CD4-positive, alpha-beta T cell treated with Interleukin-6 at 100 ng/mL for 8 hours (primary cell): ENCODE results near the gene GZF1.

Experiments used
- DNase-seq: peaks from one replicate; pipeline ENCODE4 v3.0.0-alpha.2; 2020; ENCODE audit warnings: mixed read lengths, low spot score

GZF1 gene

DNA sequence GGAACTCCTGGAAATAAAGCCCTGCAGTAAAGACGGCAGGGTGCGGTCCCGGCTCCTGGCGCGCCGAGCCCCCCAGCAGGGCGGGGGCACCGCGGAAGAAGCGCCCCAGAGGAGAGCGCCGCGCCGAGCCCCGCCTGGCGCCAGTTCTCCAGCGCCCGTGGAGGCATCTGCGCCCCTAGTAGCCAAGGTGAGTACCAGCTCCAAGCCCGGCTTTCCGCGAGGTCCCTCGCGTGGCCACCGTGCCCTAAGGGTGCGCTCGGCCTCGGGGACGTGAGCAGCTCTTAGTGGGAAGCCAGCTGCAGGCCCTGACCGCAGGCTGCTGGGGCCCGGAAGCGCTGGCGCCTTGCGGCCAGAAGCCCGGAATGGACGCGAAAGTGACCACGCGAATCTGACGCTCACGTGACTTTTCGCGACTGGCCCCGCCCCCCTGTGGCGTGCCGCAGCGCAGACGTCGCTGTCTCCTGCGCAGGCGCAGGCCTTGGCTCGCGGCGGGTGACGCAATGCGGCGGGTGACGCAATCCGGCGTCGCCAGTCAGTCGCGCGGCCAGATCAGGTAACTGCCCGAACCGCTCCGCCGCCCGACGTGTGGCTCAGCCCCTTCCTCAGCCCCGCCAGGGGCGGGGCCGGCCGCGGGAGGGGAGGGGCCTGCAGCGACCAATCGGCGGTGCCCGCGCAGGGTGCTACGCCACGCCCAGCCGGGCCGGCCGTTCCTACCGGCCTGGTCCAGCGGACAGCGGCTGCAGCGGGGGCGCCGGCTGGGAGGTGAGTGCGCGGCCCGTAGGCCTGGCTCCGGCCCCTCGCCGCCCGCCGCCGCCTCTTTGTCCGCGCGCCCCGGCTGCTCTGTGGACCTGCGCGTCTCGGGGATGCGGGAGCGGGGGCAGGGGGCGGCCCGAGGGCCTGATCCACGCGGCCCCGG lies at the start of gene GZF1:
Gene GZF1 (plus strand): TSS at position 707 of the 916 bp plus-strand sequence. CDS start 2,202 bp downstream, outside the sequence.
- peak; percentile 98 for DNase-seq

DNA sequence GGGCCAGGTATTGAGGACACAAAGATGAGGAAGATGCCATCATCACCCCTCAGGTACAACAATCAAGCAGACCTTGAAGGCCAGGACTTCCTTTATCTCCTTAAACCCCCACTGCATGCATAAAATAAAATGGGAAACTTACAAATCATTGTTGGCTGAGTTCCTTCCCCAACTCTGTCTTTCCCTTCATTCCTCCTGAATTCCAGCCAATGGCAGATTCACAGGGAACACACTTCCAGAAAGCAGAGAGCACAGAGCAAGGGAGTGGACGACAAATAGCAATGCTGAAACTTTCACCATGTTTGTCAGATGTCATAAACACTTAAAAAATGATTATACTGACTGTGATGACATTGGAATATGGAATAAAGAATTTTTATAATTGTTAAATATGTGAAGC lies 48.7 kb upstream of the GZF1 start:
- no peak for DNase-seq

DNA sequence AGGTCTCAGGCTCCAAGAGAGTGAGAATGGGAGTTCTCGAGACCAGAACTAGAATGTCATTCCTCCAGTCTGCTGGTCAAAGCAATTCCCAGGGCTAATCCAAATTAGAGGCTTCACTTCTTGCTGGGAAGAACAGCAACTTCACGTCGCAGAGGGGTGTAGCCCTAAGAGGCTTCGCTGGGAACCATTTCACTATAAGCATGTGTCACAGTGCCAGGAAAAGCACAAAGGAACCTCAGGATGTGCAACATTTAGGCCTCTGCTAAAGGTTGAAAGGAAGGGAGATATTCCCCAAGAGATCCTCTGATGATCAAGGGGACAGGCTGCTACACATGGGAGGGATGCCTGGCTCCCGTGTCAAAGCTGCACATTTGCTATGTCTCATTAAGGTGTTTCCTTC lies 47.3 kb upstream of the GZF1 start:
- no peak for DNase-seq

DNA sequence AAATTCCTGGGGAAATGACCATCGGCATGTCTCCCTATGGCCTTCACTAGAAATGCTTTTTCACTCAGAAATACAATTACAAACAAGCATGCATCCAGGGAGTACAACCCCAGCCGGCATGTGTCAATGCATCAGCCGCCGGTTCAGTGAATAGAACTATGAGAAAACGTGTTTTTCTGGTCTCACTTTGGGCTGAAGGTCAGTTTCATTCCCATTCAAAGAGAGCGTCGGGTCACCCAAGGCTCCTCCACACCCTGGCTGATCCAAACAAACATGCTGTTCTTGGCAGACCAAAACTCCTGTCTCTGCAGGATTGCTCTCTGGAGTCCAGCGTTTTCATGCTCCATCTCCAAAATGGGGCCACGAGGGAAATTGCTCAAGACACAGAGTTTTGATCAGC lies 46.9 kb upstream of the GZF1 start:
- DNase-seq, result no peak

DNA sequence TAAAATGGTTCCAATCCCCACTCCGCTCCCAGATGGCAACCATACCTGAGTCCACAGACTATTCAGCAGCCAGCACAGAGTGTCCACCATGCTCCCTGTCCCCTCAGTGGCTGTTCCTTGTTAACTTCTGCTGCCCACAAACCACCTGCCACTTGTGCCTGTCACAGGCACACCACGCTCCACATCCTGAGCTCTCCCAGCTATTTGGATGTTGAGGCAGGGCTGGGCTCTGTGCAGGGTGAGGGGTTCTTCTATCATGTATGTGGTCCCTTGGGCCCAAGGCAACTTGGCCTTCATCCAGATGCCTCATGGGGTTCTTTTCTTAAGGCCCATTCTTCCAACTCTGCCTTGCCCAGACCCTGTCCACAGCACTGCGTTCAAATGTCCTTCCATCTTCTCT lies 45.4 kb upstream of the GZF1 start:
- no peak for DNase-seq

DNA sequence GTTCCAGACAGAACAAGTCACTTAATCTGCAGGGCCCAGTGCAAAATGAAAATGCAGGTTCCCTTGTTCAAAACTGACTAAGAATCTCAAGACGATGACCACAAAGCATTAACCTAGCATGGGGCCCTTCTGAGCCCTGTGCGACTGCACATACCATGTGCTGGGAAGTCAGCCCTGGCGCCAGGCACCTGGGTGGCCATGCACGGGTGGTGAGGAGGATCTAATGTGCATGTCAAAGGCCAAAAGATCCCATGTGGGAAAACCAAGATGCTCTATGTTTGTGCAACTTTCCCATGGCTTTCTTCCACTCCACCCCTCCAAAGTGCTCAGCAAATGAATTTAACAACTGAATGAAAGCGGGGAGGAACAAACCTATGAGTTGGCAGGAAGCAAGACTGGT lies 44.9 kb upstream of the GZF1 start:
- no peak for DNase-seq

DNA sequence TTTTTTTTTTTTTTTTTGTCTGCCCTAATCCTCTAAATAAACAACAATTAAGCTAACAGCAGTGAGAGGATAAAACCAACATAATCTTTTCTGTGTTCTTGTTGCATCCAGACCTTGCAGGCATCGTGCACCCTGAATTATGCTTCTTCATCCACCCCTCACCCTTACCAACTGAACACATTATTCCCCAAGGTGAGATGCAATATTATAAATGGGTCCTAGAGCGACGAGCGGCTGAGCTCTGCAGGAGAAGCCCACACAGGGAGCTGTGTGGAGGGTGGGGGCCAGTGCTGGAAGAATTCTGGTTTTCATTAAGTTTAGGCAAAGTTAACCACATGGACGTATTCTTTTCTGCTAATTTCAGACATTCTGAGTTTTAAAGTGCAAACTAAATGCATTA lies 43.6 kb upstream of the GZF1 start:
- DNase-seq, result no peak

DNA sequence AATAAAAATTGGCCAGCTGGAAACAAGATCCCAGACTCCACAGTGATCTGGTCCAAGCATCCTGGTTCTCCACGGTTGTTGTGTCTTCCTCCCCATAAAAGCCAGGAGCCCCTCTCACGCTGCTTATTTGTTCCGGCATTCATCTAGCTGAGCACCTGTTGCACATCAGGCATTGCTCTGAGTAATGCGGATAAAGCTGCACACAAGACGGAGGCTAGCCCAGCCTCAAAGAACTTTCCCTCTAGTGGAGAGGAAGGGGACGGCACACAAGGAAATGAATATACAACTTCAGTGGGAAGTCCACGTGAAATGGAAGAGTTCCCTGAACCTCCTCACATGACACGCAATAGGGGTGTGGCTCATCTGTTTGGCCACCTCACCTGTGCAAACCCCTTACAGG lies 41.7 kb upstream of the GZF1 start:
- no peak for DNase-seq

DNA sequence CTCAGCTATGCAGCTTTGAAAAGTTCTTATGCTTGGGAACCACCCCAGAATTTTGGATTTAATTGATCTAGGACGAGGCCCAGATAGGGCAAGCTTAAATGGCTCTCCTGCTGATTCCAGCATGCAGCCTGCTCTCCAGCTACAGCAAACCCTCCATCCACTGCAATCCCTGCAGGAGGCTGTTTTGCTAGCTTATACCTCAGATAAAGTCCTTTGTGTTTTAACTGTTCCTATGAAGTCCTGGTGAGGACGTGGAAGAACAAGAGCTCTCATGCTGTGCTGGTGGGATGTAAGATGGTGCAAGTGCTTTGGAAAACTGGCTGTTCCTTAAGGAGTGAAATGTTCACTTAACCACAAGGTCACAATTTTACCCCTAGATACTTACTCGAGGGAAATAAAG lies 36.9 kb upstream of the GZF1 start:
- no peak for DNase-seq

DNA sequence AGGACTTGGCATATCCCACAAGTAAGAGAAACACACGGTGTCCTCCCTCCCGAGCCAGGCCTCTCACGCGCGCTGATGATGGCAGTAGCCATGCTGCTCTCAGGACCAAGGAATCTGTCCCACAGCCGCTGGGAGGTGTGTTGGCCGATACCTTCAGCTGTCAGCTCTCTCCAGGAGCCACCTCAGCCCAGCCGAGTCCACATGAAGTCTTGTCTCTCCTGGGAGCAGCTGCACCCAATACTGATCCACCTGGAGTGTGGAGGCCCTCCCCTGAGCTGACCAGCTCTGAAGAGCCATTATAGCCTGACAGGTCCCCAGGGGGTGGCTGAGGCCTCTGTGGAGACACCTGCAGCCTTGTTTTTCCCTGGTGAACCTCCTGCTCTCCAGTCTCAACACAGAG lies 35.2 kb upstream of the GZF1 start:
- DNase-seq, result no peak

DNA sequence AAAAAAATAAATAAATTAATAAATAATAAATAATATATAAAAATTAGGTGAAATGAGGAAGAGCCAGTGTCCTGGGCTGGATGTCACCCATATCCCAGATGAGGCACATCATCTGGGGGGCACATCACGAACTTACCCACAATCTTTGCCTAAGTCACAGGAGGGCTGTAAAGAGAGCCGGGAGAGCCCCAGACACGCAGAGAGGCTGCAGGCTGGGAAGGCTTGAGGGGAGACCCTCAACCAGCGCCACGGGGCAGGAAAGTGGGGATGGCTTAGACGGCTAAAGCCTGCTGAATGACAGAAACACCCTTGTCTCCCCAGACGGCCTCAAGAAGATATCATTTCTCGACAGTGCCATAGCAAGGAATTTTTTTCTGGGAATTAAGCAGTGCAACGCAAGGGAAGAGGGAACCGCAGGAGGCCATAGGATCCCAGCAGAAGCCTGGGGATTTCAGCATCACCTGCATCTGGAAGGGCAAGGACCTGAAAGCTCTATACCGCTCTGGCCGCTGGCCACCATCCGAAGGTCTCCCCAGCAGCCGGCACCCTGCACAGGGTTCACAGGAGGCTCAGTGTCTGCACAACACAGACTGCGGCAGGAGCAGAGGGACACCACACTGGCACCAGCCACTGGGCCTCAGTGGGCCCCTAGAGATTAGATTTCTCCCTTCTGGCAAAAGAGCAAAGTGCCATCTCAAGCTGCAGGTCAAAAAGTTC lies 34.2 kb upstream of the GZF1 start:
- no peak for DNase-seq

DNA sequence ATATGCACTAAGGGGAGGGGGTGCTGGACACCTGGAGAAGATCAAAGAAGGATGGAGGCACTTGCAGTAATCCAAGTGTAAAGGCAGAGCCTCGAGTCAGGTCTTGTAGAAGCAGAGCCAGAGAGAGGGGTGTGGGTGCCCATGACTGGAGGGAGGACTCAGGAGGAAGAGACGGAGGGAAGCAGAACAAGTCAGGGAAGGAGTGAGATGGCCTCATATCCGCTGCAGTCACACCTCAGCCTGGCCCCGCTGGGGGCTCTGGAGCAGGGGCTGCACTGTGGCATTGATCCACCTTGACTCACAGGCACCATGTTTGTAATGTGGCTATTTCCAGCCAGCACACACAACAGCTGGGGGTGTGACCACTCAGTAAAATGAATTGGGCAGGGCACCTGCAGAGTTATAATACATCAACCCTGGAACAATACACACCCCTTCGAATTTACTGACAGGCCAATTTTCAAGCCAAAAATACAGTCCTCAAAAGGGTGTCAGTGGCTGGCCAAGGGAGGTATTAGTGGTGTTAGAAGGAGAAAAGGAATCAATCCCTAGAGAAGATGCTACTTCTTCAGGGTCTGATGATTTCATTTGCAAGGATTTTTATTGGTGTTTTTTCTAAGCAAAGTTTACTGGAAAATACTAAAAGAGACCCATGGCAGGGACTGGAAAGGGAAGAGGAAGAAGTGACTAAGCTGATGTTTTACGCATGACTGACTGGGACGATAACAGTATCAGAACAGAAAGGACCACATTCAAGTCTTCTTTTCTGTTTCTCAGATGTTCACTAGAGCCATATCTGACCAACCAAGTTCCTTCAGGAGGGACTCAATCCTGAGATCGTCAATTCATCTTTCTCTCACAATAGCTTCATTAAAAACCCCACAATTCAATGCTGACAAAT lies 30.3 kb upstream of the GZF1 start:
- no peak for DNase-seq

DNA sequence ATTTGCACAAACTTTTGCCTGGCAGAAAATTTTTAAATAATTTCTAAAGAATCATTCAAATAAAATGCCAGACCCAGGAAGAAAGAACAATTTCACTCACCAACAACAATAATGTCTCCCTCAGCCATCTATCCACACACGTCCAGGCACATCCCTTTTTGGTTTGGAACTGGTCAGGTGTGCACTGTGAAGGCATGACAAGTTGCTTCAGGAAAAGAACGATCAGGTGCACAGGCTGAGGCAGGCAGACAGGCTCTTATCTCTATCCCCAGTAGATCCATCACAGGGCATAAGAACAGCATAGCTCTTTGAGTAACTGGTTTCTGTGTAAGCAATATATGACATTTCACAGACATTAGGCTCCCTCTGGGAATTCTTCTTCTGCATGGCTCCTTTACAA lies 29.5 kb upstream of the GZF1 start:
- no peak for DNase-seq

DNA sequence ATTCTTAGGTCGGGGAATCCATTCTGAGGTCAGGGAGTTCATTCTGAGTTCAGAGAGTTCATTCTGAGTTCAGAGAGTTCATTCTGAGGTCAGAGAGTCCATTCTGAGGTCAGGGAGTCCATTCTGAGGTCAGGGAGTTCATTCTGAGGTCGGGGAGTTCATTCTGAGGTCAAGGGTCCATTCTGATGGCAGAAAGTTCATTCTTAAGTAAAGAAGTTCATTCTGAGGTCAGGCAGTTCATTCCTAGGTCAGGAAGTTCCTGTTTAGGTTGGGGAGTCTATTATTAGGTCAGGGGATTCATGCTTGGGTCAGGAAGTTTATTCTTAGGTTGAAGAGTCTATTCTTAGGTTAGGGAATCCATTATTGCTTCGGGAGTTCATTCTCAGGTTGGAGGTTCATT lies 27.9 kb upstream of the GZF1 start:
- no peak for DNase-seq

DNA sequence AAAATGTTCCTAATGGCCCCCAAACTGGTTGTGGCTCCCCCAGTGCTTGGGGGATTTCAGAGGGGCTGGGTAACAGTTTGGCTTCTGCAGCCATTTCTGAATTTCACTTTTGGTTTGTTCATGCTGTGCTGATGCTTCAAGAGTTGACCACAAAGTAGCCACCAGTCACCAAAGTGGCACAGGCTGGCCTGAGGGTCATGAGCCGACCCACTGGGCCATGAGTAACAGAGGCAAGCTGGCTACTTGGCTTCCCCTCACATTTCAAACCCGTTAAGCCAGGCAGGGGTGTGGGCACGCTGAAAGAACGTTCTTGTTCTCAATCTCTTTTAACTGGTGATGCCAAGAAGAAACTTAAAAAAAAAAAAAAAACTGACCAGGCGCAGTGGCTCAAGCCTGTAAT lies 26.5 kb upstream of the GZF1 start:
- no peak for DNase-seq

DNA sequence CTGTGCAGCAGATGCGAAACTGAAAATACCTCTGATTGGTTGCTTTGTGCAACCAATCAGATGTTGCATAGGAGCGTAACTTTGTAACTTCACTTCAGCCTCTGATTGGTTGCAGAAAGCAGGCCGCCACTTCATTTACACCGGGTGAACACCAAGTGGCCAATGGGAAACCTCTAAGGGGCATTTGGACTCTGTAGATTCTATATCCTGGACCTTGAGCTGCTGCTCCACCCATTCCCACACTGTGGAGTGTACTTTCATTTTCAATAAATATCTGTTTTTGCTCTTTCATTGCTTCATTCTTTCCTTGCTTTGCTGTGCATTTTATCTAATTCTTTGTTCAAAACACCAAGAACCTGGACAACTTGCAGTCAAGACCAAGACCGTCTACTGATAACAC lies 25.5 kb upstream of the GZF1 start:
- DNase-seq, result no peak

DNA sequence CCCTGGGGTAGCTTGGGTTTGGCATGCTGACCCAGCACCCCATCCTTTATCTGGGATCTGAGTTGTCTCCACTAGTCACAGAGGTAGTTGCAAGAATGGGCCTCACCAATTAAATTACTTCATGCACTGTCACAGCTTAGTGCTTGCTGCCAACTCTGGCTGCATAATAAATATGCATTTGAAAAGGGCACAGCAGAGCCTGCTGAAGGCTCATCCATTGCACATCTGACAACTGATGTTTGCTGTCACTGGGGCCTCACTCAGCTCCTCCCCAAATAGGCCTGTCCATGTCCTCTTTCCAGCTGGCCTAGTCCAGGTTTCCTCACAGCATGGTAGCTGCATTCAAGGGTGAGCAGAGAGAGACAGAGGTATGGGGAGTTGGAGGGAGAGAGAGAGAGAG lies 24.7 kb upstream of the GZF1 start:
- DNase-seq, result no peak

DNA sequence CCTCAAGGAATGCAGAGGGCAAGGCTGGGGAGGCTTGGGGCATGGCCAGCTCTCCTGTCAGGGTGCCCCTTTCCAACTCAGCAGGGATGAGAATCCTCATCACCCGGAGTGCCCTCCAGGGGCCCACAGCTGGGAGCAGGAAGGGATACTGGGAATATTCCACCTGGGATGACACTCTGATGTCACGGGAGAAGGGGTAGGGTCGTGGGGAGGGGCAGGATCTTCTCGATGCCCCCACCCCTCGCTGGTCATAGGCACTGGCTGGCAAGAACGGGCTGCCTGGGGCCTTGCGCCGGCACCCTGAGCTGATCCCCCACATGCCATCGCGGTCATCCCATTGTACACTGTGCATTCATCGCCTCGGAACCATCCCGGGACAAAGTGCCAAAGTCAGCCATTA lies 22.0 kb upstream of the GZF1 start:
- no peak for DNase-seq

DNA sequence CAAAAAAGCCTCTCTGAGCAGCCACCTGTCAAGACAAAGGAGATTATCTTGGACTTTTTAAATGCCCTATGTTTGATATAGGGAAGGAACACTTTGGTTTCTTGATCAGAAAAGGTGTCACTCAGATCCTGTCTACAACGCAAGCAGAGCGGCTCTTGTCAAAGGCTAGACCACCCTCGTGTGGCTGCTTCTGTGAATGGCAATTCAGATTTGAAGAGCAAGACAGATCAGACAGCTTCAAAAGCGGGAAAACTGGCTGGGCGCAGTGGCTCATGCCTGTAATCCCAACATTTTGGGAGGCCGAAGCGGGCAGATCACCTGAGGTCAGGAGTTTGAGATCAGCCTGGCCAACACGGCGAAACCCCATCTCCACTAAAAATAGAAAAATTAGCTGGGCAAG lies 21.5 kb upstream of the GZF1 start:
- peak; percentile 9 for DNase-seq

DNA sequence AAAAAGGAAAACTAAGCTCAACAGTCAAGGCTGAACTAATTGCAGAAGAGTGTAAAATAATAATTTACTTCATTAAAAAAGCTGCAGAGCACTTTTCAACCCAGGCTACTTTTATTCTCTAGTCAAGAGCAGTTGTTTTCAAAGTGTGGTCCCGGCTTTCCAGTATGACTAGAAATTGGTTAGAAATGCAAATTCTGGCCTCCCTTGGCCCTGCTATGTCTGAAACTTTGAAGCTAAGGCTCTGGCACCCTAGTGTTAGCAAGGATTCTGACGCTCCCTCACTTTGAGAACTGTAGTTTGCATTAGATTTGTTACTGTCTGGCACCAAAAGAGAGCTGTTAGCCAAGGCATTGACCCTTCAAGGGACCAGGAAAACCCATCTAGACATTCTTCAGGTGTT lies 20.9 kb upstream of the GZF1 start:
- DNase-seq, result no peak

DNA sequence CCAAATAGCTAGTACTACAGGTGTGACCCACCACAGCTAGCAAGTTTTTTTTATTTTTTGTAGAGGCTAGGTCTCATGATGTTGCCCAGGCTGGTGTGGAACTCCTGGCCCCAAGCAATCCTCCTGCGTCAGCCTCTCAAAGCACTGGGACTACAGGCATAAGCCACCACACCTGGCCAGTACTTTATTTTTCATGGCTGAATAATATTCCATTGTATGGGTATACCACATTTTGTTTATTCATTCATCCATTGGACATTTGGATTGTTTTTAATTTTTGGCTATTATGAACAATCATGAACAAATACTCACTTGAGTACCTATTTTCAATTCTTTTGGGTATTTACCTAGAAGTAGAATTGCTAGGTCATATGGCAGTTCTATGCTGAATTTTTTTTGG lies 18.4 kb upstream of the GZF1 start:
- DNase-seq, result no peak

DNA sequence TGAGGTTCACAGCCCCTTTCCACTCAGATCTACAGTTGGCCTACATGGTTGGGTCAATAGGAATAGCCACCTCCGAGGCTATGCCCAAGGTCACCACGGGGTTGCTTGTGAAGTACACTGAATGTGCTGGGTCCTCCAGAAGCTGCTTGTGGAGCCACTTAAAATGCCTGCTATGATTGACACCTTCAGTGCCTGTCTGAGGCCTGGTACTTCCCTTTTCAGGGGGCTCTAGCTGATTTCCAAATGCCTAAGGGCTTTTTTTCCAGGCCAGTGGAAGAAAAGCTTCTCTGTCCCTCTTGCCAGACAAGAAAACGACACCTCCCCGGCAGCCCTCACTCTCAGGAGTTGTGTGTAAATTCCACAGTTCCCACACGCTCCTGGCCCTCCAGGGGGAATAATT lies 17.6 kb upstream of the GZF1 start:
- DNase-seq, result no peak

DNA sequence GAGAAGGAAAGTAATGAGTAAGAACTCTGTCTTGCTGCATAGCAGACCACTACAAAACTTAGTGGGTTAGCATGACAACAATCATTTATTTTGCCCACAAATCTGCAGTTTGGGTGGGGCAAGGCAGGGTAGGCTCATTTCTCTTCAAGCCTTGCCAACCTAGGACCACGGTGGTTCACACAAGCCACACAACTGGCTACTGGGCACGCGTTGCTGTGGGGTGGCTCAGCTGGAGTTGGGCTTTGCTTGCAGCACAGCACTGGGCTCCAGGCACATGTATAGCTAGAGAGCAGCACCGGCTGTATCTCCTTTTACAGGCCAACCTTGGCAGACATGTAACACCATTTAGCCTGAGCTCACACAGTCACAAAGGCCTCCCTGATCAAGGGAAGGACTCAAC lies 16.0 kb upstream of the GZF1 start:
- no peak for DNase-seq
